T-helper 1 cell treated with Interleukin-12 subunit alpha and Interleukin-12 subunit beta and Interleukin-4 antibody, amounts not matched to agents 30 μg/mL and 1 μg/mL, for 36 hours (primary cell): ENCODE results near the gene TEX22.
"Not testable (repeated sequence)": the region's sequence is repeated elsewhere in the genome, so short reads cannot be mapped to it uniquely, and the experiment has no call there.

Source experiments
- H3K27ac Mint-ChIP-seq: one replicate; pipeline ENCODE4 v1.8.0; 2021; ENCODE audit warnings: mild to moderate bottlenecking, mixed read lengths
- H3K27me3 Mint-ChIP-seq: one replicate; pipeline ENCODE4 v1.8.0; 2021; ENCODE audit warnings: low read depth, mixed read lengths
- H3K36me3 Mint-ChIP-seq: one replicate; pipeline ENCODE4 v1.8.0; 2021; ENCODE audit warnings: low read depth, mixed read lengths
- H3K4me1 Mint-ChIP-seq: one replicate; pipeline ENCODE4 v1.8.0; 2021; ENCODE audit warnings: low read depth, mixed read lengths
- H3K4me3 Mint-ChIP-seq: one replicate; pipeline ENCODE4 v1.8.0; 2021; ENCODE audit warnings: mild to moderate bottlenecking, moderate library complexity, mixed read lengths
- H3K9me3 Mint-ChIP-seq: one replicate; pipeline ENCODE4 v1.8.0; 2021; ENCODE audit warnings: mixed read lengths

TEX22 gene

DNA sequence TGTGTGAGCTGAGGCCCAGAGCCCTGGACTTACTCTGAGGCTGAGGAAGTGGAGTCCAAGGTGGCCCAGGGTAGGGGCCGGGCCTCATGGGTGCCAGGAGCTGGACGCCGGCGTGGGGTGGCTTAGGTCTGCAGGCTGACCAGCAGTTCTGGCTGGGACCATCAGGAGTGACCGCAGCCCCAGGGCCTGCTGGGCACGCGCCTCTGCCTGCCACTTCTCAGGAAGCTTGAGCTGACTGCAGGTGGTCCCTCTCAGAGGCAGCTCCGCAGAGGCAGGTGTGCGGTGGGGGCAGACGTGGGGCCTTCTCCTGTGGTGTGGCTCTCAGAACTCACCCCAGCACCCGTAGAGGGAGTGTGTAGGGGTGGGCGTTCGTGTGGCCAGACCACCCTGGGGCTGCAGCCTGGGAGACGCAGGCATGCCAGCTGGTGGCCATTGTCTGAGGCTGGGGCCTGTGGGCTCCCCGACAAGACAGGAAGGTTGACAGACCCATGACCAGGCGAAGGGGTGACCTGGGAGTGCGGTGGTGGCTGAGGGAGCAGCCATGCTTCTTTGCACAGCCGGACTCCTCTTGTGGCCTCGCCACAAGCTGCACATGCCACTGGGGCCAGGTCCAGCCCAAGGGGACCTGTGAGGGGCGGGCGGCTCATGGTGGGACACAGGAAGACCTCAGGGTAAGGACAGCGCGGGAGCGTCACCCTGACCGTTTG lies 40.0 kb upstream of the TEX22 start:
- peaks cover 1% of the 10 kb centered on the region for H3K27me3 Mint-ChIP-seq
- no peak overlapping the region for H3K4me3 Mint-ChIP-seq
- H3K27ac Mint-ChIP-seq = no peak overlapping the region
- H3K9me3 Mint-ChIP-seq = no peaks in the 10 kb centered on the region
- no peaks in the 10 kb centered on the region for H3K4me1 Mint-ChIP-seq
- peaks cover 2% of the 10 kb centered on the region for H3K36me3 Mint-ChIP-seq

DNA sequence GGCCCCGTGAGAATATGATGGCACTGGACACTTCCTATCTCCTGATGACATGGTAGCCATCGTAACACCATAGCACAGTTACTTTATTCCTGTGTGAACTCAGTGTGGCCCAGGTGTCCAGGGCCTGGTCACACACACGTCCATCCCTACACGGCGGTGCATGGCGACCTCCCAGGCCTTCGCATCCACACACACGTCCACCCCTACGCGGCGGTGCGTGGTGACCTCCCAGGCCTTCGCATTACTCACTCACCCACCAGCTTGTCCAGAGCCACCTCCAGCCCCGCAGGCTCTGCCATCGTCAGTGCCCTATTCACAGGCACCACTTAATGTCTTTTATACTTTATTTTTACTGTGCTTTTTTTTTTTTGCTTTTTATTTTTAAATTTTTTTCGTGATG lies 39.4 kb upstream of the TEX22 start:
- H3K9me3 Mint-ChIP-seq = no peaks in the 10 kb centered on the region
- peaks cover 8% of the 10 kb centered on the region for H3K27me3 Mint-ChIP-seq
- H3K4me3 Mint-ChIP-seq = no peak overlapping the region
- peaks cover 4% of the 10 kb centered on the region for H3K36me3 Mint-ChIP-seq
- peaks cover 4% of the 10 kb centered on the region for H3K4me1 Mint-ChIP-seq
- no peak overlapping the region for H3K27ac Mint-ChIP-seq

- H3K36me3 Mint-ChIP-seq, H3K27ac Mint-ChIP-seq, H3K4me3 Mint-ChIP-seq, H3K4me1 Mint-ChIP-seq, H3K27me3 Mint-ChIP-seq, H3K9me3 Mint-ChIP-seq: not testable (repeated sequence)
Measured at GRCh38 chr14:105361412-105361811, 36.9 kb upstream of the TEX22 start.

DNA sequence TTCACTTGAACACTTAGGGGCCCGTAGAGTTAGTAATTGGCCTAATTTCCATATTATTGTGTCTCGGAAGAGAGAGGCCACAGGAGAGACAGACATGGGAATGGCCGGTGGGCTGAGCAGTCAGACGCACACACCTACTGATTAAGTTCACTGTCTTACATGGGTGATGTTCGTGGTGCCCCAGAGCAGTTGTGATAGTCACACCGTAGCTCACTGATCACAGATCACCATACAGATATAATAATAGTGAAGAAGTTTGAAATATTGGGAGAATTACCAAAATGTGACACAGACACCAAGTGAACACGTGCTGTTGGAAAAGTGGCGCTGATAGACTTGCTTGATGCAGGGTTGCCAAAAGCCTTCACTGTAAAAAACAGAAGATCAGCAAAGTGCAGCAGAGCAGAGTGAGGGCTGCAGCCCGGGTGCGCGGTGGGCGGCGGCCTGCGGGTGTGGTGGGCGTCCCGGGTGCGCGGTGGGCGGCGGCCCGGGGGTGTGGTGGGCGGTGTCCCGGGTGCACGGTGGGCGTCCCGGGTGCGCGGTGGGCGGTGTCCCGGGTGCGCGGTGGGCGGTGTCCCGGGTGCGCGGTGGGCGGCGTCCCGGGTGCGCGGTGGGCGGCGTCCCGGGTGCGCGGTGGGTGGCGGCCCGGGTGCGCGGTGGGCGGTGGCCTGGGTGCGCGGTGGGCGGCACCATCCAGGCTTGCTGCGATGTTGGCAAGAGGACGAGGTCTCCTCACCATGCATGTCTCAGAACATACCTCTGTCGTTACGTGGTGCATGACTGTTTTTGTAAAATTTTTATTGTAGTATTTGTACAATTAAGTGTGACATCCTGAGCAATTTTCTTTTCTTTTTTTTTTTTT lies 34.3 kb upstream of the TEX22 start:
- Mint-ChIP-seq H3K27me3 (peaks cover 9% of the 10 kb centered on the region), H3K4me3 (no peak overlapping the region), H3K9me3 (no peaks in the 10 kb centered on the region), H3K36me3 (peaks cover 4% of the 10 kb centered on the region), H3K27ac (no peak overlapping the region), H3K4me1 (peaks cover 4% of the 10 kb centered on the region)

DNA sequence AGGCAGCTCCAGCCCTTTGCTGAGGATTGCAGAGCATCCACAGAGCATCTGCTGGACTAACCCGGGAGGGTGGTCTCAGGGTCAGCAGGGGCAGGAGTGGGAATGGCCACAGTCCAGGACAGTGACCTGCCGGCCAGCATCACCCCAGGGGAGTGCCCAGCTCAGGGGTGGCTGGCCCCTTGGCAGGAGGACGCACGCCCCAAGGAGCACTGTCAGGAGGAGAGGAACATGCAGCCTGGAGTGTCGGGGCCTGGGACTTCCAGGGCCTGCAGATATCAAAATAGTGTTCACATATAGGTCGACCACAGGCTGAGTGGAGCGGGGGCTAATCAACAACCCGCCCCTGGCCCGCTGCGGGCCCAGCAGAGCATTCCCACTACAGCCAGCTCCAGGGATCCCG lies 33.2 kb upstream of the TEX22 start:
- no peak overlapping the region for H3K27ac Mint-ChIP-seq
- peaks cover 9% of the 10 kb centered on the region for H3K27me3 Mint-ChIP-seq
- H3K9me3 Mint-ChIP-seq = no peaks in the 10 kb centered on the region
- H3K4me3 Mint-ChIP-seq = no peak overlapping the region
- H3K36me3 Mint-ChIP-seq = peaks cover 4% of the 10 kb centered on the region
- H3K4me1 Mint-ChIP-seq = peaks cover 4% of the 10 kb centered on the region

GRCh38 chr14:105365681-105366080 lies 32.7 kb upstream of the TEX22 start:
- Mint-ChIP-seq H3K4me1 (peaks cover 5% of the 10 kb centered on the region), H3K4me3 (no peak overlapping the region), H3K9me3 (no peaks in the 10 kb centered on the region), H3K36me3 (peaks cover 4% of the 10 kb centered on the region), H3K27ac (no peak overlapping the region), H3K27me3 (peaks cover 9% of the 10 kb centered on the region)

DNA sequence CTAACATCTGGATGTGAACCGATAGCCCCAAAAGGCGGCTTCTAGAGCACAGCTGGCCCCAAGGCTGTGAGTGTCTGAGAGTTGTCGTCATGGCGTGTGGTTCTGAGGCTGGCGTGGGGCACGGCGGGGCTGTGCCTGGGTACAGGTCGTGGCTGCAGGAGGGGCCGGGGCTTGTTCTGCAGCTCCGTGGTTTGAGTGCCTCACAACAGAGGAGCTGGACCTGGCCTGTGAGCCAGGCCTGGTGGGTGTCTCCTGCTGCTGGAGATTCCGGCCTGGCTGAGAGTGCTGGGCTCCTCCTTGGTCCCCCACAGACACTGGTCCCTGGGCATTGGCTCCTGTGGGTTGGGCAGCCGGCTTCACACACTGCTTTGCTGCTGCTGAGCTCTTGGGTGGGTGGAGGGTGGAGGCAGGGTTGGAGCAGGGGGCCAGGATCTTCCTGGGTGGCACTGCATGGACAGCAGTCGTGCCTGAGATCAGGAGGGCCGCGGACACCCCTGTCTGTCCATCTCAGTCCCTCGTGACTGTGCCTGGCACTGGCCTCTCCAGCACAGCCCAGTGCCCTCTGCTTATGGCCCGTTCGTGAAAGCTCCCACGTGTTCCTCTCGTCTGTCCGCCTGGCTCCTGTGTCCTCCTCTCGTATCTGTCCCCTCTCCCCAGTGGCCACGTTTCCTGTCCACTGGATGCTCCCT lies 31.8 kb upstream of the TEX22 start:
- no peak overlapping the region for H3K27ac Mint-ChIP-seq
- H3K36me3 Mint-ChIP-seq = peaks cover 2% of the 10 kb centered on the region
- no peak overlapping the region for H3K4me3 Mint-ChIP-seq
- H3K9me3 Mint-ChIP-seq = no peaks in the 10 kb centered on the region
- peaks cover 8% of the 10 kb centered on the region for H3K4me1 Mint-ChIP-seq
- H3K27me3 Mint-ChIP-seq = peaks cover 9% of the 10 kb centered on the region

- peaks cover 8% of the 10 kb centered on the region for H3K4me1 Mint-ChIP-seq
- H3K27ac Mint-ChIP-seq = no peak overlapping the region
- no peaks in the 10 kb centered on the region for H3K9me3 Mint-ChIP-seq
- peaks cover 2% of the 10 kb centered on the region for H3K36me3 Mint-ChIP-seq
- peaks cover 9% of the 10 kb centered on the region for H3K27me3 Mint-ChIP-seq
- H3K4me3 Mint-ChIP-seq = no peak overlapping the region
Measured at GRCh38 chr14:105367116-105368031, 31.0 kb upstream of the TEX22 start.

DNA sequence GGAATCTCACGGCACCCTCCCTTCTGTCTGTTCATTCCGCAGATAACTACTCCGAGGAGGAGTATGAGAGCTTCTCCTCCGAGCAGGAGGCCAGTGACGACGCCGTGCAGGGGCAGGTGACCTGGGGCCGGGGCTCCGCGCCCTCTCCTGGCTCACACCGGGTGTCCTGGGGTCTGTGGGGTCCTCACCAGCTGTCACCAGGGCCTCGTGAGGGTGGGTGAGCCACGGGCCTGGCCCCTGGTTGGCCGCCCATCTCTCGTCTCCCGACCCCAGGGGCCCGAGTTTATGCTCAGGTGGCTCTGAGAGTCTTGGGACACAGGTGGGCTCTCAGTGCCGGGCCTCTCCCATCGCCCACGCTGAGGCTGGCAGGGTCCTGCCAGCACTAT lies 30.3 kb upstream of the TEX22 start:
- Mint-ChIP-seq H3K27ac (no peak overlapping the region), H3K9me3 (no peaks in the 10 kb centered on the region), H3K27me3 (peaks cover 9% of the 10 kb centered on the region), H3K4me1 (peaks cover 8% of the 10 kb centered on the region), H3K4me3 (no peak overlapping the region), H3K36me3 (peaks cover 2% of the 10 kb centered on the region)

- peaks cover 2% of the 10 kb centered on the region for H3K36me3 Mint-ChIP-seq
- no peaks in the 10 kb centered on the region for H3K9me3 Mint-ChIP-seq
- peaks cover 7% of the 10 kb centered on the region for H3K27me3 Mint-ChIP-seq
- no peak overlapping the region for H3K4me3 Mint-ChIP-seq
- H3K4me1 Mint-ChIP-seq = peaks cover 7% of the 10 kb centered on the region
- H3K27ac Mint-ChIP-seq = no peak overlapping the region
Measured at GRCh38 chr14:105368426-105368825, 29.9 kb upstream of the TEX22 start.

GRCh38 chr14:105368910-105369652 lies 29.3 kb upstream of the TEX22 start:
- no peaks in the 10 kb centered on the region for H3K9me3 Mint-ChIP-seq

DNA sequence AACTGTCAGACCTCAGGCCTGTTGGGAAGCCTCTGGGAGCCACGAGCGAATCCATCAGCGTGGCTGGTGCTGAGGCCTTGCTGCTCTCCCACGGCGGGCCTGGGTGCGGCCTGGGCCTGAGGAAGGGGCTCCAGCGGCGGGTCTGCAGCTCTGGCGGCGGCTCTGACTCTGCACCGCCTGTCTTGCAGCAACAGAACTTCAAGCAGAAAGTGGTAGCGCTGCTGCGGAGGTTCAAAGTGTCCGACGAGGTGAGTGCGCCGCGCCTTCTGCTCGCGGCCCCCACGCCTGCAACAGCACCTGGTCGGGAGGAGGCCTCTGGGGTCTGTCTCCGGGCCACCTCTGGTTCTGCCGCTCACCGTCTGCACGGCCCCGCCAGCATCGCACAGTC lies 28.7 kb upstream of the TEX22 start:
- Mint-ChIP-seq H3K4me1 (peaks cover 5% of the 10 kb centered on the region), H3K27me3 (no peaks in the 10 kb centered on the region), H3K4me3 (no peak overlapping the region), H3K36me3 (no peaks in the 10 kb centered on the region), H3K9me3 (no peaks in the 10 kb centered on the region), H3K27ac (no peak overlapping the region)

More at GRCh38 chr14:105368910-105369652, 29.3 kb upstream of the TEX22 start:
- H3K36me3 Mint-ChIP-seq = no peaks in the 10 kb centered on the region
- H3K4me1 Mint-ChIP-seq = peaks cover 4% of the 10 kb centered on the region
- H3K27me3 Mint-ChIP-seq = peaks cover under 1% of the 10 kb centered on the region
- H3K4me3 Mint-ChIP-seq = no peak overlapping the region
- no peak overlapping the region for H3K27ac Mint-ChIP-seq

DNA sequence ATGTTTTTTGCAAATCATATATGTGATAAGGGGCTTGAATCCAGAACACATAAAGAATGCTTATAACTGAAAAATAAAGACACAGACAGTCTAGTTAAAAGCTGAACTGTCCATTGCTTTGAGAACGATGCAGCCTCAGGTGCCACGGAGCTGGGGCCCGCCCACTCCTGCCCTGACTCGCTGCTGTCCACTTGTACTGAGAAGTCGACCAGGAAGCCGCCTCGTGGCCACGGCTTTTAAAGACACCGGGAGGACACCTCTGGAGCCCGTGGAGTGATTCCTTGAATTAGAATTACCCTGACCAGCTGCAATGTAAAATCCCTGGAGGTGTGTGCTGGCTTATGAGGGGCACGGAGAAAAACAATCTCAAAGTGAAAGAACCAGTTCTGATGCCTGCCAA lies 23.9 kb upstream of the TEX22 start:
- Mint-ChIP-seq H3K27ac (no peak overlapping the region), H3K4me1 (peaks cover 14% of the 10 kb centered on the region), H3K36me3 (no peaks in the 10 kb centered on the region), H3K9me3 (no peaks in the 10 kb centered on the region), H3K27me3 (no peaks in the 10 kb centered on the region), H3K4me3 (no peak overlapping the region)
